Right lobe of liver (tissue), 4 donors: ENCODE measurements around the gene PTRHD1.

ENCODE experiments used
- CTCF ChIP-seq, 4 donors: fragments of 200-600 bp in 3 of 4; fragments of 450-650 bp in 1 of 4; IDR thresholded peaks; one replicate each; pipeline versions ENCODE4 v1.5.1 to v1.8.0; 2016 to 2022; ENCODE audit warnings: antibody characterized with exemption in 4 of 4, mild to moderate bottlenecking in 2 of 4
- POLR2A ChIP-seq: fragments of 450-650 bp; IDR thresholded peaks from one replicate; pipeline ENCODE4 v1.6.1; 2017; ENCODE audit warnings: antibody characterized with exemption, mild to moderate bottlenecking
- donor health status: DM: no; HTN: no; CAD: no.
- donor health status: DM: no; HTN: no; CAD: no.
- donor health status: DM: no; HTN: yes; CAD: no.

GRCh38 chr2:24832521-24832920, 39.3 kb upstream of the PTRHD1 start:
- no peak for TF ChIP-seq CTCF (IDR thresholded peaks at IDR 0.05)
- TF ChIP-seq POLR2A, result no peak
